Raji (cell line): ENCODE data around the gene PCDHGC4.

ENCODE experiments used
- POLR2A ChIP-seq: IDR thresholded peaks from 2 replicates; pipeline ENCODE4 v1.6.1; 2011; ENCODE audit warnings: low read depth, low read length, control low read depth; ENCODE audit not compliant: insufficient read depth

PCDHGC4 gene

DNA sequence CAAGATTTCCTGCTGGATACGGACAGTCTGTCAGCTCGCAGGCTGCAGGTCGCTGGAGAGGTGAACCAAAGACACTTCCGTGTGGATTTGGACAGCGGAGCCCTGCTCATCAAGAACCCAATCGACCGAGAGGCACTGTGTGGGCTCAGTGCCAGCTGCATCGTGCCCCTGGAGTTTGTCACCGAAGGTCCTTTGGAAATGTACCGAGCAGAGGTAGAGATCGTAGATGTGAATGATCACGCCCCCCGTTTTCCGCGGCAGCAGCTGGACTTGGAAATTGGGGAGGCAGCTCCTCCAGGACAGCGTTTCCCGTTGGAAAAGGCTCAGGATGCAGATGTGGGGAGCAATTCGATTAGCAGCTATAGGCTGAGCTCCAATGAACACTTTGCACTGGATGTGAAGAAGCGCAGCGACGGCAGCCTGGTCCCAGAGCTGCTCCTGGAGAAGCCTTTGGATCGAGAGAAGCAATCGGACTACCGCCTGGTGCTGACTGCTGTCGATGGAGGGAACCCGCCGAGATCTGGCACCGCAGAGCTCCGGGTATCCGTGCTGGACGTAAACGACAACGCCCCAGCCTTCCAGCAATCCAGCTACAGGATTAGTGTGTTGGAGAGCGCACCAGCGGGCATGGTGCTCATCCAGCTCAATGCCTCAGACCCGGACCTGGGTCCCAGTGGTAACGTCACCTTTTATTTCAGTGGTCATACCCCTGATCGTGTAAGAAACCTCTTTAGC, 658 bp downstream of the PCDHGC4 start:
- TF ChIP-seq POLR2A: no peak

GRCh38 chr5:141486091-141486490, 1.3 kb downstream of the PCDHGC4 start:
- TF ChIP-seq POLR2A: no peak

DNA sequence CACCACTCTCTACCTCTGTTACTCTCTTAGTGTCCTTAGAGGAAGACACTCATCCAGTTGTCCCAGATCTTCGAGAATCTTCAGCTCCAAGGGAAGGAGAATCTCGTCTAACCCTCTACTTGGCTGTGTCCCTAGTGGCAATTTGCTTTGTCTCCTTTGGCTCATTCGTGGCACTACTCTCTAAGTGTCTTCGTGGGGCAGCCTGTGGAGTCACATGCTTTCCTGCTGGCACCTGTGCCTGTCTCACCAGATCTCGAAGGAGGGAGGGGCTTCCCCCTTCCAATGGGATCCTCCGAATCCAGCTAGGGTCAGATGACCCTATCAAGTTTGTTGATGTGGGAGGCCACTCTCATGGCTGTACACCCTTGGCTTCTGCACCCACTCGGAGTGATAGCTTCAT, 2.3 kb downstream of the PCDHGC4 start:
- TF ChIP-seq POLR2A: no peak

DNA sequence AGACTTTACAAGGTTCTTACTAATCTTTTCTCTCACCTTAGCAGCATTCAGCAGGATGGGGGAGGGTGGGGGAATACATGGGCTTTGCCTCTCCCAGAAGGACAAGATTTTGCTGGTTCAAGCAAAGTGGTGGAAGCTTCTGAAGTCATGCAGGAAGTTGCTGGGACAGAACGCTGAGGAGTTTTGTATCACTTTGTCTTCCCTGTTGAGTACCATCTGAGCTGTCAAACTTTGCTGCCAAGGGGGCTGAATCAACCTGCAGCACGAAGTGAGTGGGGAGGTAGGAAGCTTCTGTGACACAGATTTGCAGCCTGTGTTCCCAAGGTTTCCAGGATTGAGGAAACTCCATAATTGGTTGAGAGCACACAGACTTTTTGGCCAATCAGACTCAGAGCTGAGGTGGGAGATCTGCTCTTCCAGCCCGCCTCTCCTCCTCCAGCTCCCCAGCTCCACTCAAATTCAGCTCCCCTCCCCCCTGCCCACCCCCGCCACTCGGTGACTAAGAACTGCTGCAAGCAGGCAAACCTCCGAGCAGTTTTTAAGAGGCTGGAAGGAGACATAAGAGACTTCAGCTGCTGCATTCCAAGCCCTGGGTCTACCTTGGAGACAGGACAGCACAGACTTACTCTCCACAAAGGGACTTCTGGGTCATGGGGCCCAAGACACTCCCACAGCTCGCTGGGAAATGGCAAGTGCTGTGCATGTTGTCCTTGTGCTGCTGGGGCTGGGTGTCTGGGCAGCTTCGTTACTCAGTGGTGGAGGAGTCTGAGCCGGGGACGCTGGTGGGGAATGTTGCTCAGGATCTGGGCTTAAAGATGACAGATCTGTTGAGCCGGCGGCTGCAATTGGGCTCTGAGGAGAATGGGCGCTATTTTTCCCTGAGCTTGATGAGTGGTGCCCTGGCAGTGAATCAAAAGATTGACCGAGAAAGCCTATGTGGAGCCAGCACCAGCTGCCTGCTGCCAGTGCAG, 4.0 kb downstream of the PCDHGC4 start, which contains the start of gene PCDHGC5:
Gene PCDHGC5 (plus strand): TSS at position 491 of the 971 bp plus-strand sequence. CDS start 160 bp downstream, at position 651.
- TF ChIP-seq POLR2A: no peak

DNA sequence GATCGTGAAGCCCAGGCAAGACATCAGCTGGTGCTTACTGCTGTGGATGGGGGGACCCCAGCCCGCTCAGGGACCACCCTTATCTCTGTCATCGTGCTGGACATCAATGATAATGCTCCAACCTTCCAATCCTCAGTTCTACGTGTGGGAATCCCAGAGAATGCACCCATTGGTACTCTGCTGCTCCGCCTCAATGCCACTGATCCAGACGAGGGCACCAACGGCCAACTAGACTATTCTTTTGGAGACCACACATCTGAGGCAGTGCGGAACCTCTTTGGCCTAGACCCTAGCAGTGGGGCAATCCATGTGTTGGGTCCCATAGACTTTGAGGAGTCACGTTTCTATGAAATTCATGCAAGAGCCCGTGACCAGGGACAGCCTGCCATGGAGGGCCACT, 5.0 kb downstream of the PCDHGC4 start:
- TF ChIP-seq POLR2A: no peak

DNA sequence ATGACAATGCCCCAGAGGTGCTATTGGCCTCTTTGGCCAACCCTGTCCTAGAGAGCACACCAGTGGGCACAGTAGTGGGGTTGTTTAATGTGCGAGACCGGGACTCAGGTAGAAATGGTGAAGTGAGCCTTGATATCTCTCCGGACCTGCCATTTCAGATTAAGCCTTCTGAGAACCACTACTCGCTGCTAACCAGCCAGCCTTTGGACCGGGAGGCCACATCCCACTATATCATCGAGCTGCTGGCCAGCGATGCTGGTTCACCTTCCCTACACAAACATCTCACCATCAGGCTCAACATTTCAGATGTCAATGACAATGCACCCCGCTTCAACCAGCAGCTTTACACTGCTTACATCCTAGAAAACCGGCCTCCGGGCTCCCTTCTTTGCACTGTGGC, 5.4 kb downstream of the PCDHGC4 start:
- TF ChIP-seq POLR2A: no peak

GRCh38 chr5:141490771-141491170, 5.9 kb downstream of the PCDHGC4 start:
- TF ChIP-seq POLR2A: no peak

DNA sequence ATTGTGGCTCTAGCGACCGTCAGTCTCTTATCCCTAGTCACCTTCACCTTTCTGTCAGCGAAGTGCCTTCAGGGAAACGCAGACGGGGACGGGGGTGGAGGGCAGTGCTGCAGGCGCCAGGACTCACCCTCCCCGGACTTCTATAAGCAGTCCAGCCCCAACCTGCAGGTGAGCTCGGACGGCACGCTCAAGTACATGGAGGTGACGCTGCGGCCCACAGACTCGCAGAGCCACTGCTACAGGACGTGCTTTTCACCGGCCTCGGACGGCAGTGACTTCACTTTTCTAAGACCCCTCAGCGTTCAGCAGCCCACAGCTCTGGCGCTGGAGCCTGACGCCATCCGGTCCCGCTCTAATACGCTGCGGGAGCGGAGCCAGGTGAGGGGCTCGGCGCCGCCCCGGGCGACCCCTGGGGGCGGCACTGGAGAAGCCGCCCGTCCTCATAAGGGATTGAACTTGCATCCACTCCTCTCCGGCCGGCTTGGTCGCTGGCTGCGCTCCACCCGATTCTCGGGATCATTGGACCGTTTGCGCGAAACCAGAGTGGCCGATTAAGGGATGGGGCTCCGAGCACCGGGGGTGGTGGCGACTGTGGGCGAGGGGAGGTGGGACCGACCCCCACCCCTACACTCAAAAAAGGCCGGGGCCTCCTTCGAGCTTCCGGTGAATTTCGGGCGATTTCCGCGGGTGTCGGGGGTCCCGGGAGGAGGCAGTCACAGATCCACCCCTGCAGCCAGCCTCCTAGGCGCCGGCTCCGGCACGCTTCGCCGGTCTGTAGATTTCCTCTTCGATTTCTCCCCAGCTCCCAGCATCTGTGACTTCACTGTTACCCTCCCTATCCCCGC, 6.7 kb downstream of the PCDHGC4 start:
- TF ChIP-seq POLR2A: no peak

- no peak for TF ChIP-seq POLR2A
These were observed 7.5 kb downstream of the PCDHGC4 start for GRCh38 chr5:141492168-141492885.

DNA sequence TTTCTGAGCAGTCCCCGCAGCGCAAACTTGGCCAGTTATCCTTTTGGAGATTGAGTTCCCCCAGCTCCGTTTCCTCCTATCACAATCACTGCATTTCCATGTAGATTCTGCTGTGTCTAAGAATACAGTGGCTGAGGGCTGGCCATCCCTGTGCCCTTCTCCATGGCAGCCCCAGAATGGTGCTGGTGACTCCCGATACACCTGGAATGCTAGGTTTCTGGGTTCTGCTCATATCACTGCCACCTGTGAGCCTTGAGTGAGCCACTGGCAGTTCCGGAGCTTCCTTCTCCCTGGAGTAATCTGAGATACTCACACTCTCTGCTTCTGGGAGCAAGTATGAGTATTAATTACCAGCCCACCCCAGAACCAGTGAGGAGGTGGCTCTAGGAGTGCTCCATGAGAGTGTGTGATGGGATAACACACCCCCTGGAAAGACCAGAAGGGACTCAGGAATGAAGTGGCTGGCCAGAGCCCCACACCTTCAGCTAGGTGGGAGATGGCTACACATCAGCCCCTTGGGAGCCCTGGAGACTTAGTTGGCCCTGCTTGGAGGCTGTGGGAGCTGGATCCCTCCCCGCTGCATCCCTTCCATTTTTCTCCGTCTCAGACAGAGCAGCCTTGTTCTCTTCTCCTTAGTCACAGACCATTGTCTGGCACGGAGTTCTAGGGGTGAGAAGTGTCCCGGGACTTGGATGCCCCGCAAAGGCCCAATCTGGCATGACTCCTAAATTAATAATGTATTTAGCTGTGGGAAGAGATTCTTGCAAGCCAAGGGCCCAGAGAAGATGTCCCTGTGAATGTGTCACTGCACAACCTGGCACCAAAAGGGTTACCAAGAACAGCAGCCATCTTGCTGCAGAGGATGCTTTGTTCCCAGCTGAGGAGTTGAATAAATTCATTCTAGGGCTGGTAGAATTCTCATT, 8.9 kb downstream of the PCDHGC4 start:
- no peak for TF ChIP-seq POLR2A

DNA sequence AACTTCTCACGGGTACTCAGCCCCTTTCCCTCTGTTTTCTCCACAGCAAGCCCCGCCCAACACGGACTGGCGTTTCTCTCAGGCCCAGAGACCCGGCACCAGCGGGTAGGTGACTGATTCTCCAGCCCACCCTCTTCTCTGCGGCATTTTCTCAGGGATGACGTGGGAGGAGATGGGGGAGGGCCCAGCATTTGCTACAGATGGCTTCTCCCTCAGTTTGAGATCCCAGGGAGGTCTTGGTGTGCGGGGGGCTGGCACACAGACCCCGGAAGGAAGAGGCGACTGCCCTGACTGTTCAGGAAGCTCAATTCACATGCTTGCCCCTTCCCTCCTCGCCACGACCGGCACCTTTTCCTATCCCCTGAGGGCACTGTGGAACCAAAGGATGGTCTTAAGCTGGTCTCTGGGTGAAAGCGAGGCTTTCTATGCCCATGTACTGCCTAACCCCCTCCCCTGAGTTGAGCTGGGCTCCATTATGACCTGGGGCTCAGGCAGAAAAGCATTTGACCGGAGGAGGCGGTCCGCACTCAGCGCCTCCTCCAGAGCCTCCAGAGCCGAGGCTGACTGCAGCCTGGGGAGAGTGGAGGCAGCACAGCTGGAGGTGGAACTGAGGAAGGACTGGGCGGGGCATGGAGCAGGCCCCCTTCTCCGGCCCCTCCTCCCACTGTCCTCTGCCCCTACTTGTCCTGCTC, 10.1 kb downstream of the PCDHGC4 start:
- no peak for TF ChIP-seq POLR2A

- no peak for TF ChIP-seq POLR2A
These were observed 10.6 kb downstream of the PCDHGC4 start for GRCh38 chr5:141495453-141495811.

- TF ChIP-seq POLR2A: no peak
These were observed 11.2 kb downstream of the PCDHGC4 start for GRCh38 chr5:141496038-141496437.
